Mesothelial cell of epicardium (in vitro differentiated cells): ENCODE results near the gene ERAP2. TPM values are rescaled to one million over a fixed set of nuclear protein-coding genes. Genes with fewer than 3 reads are reported as not detected.

Experiments used
- DNase-seq, 2 experiments: peaks; one replicate each; pipeline ENCODE4 v3.0.0; 2021; ENCODE audit warnings: low spot score in 2 of 2; ENCODE audit not compliant: unreplicated experiment in 2 of 2
- H3K27ac Mint-ChIP-seq: 2 replicates; pipeline ENCODE4 v1.8.0; 2021; ENCODE audit warnings: mixed read lengths
- H3K27me3 Mint-ChIP-seq: 2 replicates; pipeline ENCODE4 v1.8.0; 2021; ENCODE audit warnings: low read depth, mixed read lengths
- H3K36me3 Mint-ChIP-seq: 2 replicates; pipeline ENCODE4 v1.8.0; 2021; ENCODE audit warnings: mixed read lengths
- H3K4me1 Mint-ChIP-seq: 2 replicates; pipeline ENCODE4 v1.8.0; 2021; ENCODE audit warnings: mixed read lengths
- H3K4me3 Mint-ChIP-seq: 2 replicates; pipeline ENCODE4 v1.8.0; 2021; ENCODE audit warnings: mild to moderate bottlenecking, moderate library complexity, mixed read lengths
- H3K9me3 Mint-ChIP-seq: 2 replicates; pipeline ENCODE4 v1.8.0; 2021; ENCODE audit warnings: mixed read lengths
- total RNA-seq: library from RNA; stranded (reverse); gene quantifications from 3 replicates; pipeline ENCODE4 v1.2.1, GENCODE V29; 2021
- TF ChIP-seq, protein P1 (sequence below): fragments of 200-600 bp; sonication (generic); IDR thresholded peaks from one replicate; pipeline ENCODE4 v1.5.0; 2021; ENCODE audit warnings: antibody characterized with exemption; ENCODE audit not compliant: unreplicated experiment

ERAP2 gene
- total RNA-seq, 1 donor from 2014 or later, result 0.74 TPM

DNA sequence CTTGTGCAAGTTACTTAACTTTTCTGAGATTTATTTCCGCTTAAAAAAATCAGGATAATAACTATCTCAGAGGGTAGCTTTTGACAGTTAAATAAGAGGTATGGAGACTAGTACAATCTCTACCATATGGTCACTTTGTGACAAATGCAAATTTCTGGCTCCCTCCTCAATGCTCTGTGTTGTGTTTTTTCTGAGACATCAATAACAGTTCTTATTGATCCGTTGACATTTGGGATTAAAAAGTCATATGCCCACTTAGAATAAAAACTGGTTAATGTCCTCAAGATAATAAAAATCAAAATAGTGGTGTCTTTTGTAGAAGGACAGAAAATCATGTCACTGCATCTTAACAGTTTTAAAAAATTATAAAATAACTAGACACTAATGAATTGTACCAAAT, 34.8 kb downstream of the ERAP2 start:
- H3K27me3 Mint-ChIP-seq, result no peaks in the 10 kb centered on the region
- no peak overlapping the region for H3K27ac Mint-ChIP-seq
- TF ChIP-seq, protein P1, sequence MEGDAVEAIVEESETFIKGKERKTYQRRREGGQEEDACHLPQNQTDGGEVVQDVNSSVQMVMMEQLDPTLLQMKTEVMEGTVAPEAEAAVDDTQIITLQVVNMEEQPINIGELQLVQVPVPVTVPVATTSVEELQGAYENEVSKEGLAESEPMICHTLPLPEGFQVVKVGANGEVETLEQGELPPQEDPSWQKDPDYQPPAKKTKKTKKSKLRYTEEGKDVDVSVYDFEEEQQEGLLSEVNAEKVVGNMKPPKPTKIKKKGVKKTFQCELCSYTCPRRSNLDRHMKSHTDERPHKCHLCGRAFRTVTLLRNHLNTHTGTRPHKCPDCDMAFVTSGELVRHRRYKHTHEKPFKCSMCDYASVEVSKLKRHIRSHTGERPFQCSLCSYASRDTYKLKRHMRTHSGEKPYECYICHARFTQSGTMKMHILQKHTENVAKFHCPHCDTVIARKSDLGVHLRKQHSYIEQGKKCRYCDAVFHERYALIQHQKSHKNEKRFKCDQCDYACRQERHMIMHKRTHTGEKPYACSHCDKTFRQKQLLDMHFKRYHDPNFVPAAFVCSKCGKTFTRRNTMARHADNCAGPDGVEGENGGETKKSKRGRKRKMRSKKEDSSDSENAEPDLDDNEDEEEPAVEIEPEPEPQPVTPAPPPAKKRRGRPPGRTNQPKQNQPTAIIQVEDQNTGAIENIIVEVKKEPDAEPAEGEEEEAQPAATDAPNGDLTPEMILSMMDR, result no peak
- H3K9me3 Mint-ChIP-seq, result no peaks in the 10 kb centered on the region
- no peak overlapping the region for H3K4me3 Mint-ChIP-seq
- DNase-seq, result no peak
- H3K36me3 Mint-ChIP-seq, result no peaks in the 10 kb centered on the region
- peaks cover 3% of the 10 kb centered on the region for H3K4me1 Mint-ChIP-seq

DNA sequence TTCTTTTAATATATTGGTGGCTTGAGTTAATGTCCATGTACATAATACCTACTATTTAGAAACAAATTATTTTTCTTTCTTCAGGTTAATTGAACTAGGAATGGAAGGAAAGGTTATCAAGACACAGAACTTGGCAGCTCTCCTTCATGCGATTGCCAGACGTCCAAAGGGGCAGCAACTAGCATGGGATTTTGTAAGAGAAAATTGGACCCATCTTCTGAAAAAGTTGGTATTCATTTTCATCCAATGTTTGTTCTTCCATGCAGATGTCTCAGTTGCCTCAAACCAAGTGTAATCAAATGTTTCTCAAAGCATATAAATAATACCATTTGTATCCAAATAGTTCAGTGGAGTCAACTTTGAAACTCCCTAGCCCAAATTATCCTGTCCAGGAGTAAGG, 36.9 kb downstream of the ERAP2 start:
- peaks cover 3% of the 10 kb centered on the region for H3K4me1 Mint-ChIP-seq
- TF ChIP-seq, protein P1, result no peak

DNA sequence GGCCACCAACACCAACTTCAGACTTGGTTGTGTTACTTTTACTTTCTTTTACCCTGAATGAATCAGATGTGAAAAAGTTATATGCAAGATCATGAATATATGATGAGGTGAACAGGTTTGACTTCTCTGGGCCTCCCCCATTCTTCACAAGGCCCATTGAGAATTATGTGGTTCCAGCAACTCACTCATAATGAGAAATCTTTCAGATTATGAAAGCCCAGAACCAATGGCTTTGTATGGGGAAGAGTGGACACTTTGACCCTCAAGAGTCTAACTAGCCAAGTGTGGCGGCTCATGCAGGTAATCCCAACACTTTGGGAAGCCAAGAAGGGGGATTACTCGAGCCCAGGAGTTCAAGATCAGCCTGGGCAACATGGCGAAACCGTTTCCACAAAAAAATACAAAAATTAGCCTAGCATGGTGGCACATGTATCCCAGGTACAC, 43.5 kb downstream of the ERAP2 start:
- Mint-ChIP-seq H3K4me1 (peaks cover 18% of the 10 kb centered on the region), H3K9me3 (no peaks in the 10 kb centered on the region), H3K27ac (no peak overlapping the region), H3K4me3 (no peak overlapping the region), H3K27me3 (no peaks in the 10 kb centered on the region), H3K36me3 (no peaks in the 10 kb centered on the region)
- TF ChIP-seq, protein P1, result no peak
- DNase-seq, result no peak

More for the DNA sequence above, 36.9 kb downstream of the ERAP2 start:
- H3K27ac Mint-ChIP-seq, result no peak overlapping the region
- no peaks in the 10 kb centered on the region for H3K27me3 Mint-ChIP-seq
- H3K36me3 Mint-ChIP-seq, result no peaks in the 10 kb centered on the region
- no peak for DNase-seq
- no peak overlapping the region for H3K4me3 Mint-ChIP-seq
- no peaks in the 10 kb centered on the region for H3K9me3 Mint-ChIP-seq

DNA sequence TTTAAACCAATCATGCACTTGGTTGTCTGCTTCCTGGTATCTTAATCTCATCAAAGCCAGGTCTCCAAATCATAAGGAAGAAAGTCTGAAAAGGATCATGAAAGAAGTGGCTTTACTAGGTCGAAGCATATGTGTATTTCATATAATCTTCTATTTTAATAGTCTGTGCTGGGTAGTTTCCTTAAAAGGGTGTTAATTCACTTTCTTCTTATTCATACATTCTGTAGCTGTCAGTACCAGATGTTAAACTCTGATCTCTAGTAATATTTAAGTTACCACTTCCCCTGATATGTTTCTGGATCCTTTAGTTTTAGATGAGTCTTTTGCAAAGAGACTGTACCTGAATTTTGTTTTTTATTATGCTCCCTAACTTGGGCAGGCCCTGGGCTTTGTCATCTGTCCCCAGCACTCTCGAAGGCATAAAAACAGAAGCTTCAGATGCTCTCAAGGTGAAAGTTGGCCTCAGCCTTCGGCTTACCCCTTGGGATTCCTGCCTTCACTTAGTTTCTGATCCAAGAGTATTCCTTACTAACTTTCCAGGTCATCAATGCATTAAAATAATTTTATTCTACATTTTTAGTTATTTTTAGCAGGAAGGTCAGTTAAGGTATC, 44.5 kb downstream of the ERAP2 start:
- H3K9me3 Mint-ChIP-seq, result no peaks in the 10 kb centered on the region

DNA sequence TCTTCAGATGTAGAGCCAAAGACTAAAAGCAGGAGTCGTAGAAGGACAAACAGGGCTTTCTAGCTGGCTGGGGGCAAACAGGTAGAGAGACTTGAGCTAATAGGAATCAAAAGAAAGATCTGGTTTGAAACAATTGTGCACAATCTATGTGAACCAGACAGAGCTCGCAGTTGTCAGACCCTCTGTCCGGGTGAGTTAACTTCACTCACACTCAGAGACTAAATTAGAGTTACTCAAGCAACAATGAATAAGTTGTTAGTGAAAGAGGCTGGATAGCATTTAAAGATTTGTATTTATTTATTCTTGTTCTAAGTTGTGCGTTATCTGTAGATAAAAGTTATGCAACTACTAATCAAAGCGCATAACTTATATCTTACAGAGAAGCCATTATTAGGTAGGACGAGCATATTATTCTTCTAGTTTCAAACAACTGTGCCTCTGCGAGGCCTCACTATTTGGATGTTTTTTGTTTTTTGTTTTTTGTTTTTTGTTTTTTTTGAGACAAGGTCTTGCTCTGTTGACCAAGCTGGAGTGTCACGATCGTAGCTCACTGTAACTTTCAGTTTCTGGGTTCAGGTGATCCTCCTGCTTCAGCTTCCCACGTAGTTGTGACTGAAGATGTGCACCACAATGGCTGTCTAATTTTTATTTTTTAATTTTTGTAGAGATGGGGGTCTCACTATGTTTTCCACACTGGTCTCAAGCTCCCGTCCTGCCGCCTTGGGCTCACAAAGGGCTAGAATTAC, 46.4 kb downstream of the ERAP2 start:
- Mint-ChIP-seq H3K4me1 (peaks cover 18% of the 10 kb centered on the region), H3K27ac (peak overlapping the region; percentile 4), H3K4me3 (no peak overlapping the region), H3K36me3 (no peaks in the 10 kb centered on the region), H3K27me3 (no peaks in the 10 kb centered on the region), H3K9me3 (no peaks in the 10 kb centered on the region)
- TF ChIP-seq, protein P1, result no peak
- DNase-seq, result no peak

More for the DNA sequence above, 44.5 kb downstream of the ERAP2 start:
- DNase-seq, result no peak
- H3K27ac Mint-ChIP-seq, result peak overlapping the region; percentile 59
- no peak overlapping the region for H3K4me3 Mint-ChIP-seq
- TF ChIP-seq, protein P1, result no peak
- no peaks in the 10 kb centered on the region for H3K27me3 Mint-ChIP-seq
- H3K36me3 Mint-ChIP-seq, result no peaks in the 10 kb centered on the region
- H3K4me1 Mint-ChIP-seq, result peaks cover 18% of the 10 kb centered on the region
